ENCODE results near the gene FASTKD2.

- no peak for TF ChIP-seq CTCF (IDR thresholded peaks at IDR 0.05)
- TF ChIP-seq ZFX (IDR thresholded peaks at IDR 0.05; ENCODE audit: borderline replicate concordance) = no peak
These were observed 66.1 kb downstream of the FASTKD2 start for GRCh38 chr2:206831442-206831995.

All from 22Rv1 (cell line).